Tongue (tissue), 2 donors: ENCODE data around the gene ARRDC5. TPM values are rescaled to one million over a fixed set of nuclear protein-coding genes. Genes with fewer than 3 reads are reported as not detected.
"Not testable (repeated sequence)": the region's sequence is repeated elsewhere in the genome, so short reads cannot be mapped to it uniquely, and the experiment has no call there.

Experiments used
- DNase-seq: peaks from one replicate; pipeline ENCODE4 v3.0.0-alpha.2; 2015
- total RNA-seq: library from RNA; depleted of rRNA; stranded (reverse); fragments of >200 nt; gene quantifications from one replicate; pipeline ENCODE4 v1.2.3, GENCODE V29; 2014

The ARRDC5 gene
- total RNA-seq, 1 donor from 2014 or later, result not detected

- peak; percentile 97 for DNase-seq
These were observed 7.3 kb upstream of the ARRDC5 start for GRCh38 chr19:4909897-4910593.

- peak; percentile 73 for DNase-seq
These were observed 6.6 kb upstream of the ARRDC5 start, which contains the start of gene UHRF1 for GRCh38 chr19:4909156-4909896. Gene UHRF1 (plus strand): TSS chr19:4909501. CDS start chr19:4910886, 1,385 bp downstream.

- DNase-seq, result no peak
These were observed 6.1 kb upstream of the ARRDC5 start for GRCh38 chr19:4908781-4909155.

DNA sequence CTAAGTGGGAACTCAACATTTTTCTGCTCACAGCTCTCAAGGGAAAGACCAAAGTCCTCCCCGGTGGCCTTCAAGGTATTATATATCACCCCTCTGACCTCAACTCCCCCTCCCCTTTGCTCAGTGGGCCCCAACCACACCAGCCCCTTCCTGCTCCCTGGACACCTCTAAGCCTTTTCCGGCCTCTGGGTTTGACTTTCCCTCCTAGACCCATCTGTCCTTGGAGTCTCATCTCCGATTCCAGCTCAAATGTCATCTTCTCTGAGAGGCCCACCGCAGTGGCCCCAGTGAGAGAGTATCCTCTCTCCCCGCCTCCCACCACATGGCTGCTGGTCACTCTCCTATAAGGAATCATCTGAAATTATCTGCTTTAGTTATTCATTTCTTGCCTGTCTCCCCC is 5.7 kb upstream of the ARRDC5 start:
- DNase-seq, result no peak

- DNase-seq, result no peak
These were observed 4.3 kb upstream of the ARRDC5 start for GRCh38 chr19:4906963-4907362.

- DNase-seq, result no peak
These were observed 1.8 kb upstream of the ARRDC5 start for GRCh38 chr19:4904481-4904880.

- not testable (repeated sequence) for DNase-seq
These were observed 1.8 kb downstream of the ARRDC5 start for GRCh38 chr19:4900879-4901278.

DNA sequence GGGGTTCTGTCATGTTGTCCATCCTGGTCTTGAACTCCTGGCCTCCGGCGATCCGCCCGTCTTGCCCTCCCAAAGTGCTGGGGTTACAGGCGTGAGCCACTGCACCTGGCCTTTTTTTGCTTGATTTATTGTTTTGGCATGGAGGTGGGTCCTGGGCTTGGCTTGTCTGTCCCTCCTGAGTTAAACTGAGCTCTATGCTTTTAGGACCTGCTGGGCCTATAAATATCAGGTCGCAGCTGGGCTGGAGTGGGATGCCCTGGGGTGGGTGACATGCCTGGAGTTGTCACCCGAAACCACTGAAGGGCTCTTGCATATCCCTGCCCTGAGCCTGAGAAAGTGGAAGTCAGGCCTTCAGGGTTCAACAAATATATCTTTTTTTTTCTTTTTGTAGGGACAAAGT is 5.5 kb downstream of the ARRDC5 start:
- DNase-seq, result peak; percentile 59

DNA sequence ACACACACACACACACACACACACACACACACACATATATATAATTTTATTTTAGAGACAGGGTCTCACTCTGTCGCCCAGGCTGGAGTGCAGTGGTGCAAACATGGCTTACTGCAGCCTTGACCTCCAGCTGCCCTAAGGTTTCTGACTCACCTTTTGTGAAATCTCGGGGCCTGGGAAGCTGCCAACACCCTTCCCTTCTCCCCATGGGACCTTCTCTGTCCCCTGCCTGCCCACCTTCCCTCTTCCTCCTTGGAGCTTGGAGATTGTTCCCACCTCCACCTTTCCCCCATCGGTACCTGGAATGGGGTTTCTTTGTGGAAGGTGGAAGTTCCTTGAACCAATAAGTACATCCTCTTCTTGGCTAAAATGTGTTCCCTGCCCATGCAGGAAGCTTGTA is 6.3 kb downstream of the ARRDC5 start:
- no peak for DNase-seq

DNA sequence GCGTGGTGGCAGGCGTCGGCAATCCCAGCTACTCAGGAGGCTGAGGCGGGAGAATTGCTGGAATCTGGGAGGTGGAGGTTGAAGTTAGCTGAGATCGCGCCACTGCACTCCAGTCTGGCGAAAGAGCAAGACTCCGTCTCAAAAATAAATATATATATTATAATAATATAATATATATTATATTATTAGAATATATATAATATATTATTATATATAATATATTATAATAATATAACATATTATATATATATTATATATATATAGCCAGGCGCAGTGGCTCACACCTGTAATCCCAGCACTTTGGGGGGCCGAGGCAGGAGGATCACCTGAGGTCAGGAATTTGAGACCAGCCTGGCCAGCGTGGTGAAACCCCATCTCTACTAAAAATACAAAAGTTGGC is 9.7 kb downstream of the ARRDC5 start:
- not testable (repeated sequence) for DNase-seq

- no peak for DNase-seq
These were observed 11.6 kb downstream of the ARRDC5 start for GRCh38 chr19:4891066-4891465.

DNA sequence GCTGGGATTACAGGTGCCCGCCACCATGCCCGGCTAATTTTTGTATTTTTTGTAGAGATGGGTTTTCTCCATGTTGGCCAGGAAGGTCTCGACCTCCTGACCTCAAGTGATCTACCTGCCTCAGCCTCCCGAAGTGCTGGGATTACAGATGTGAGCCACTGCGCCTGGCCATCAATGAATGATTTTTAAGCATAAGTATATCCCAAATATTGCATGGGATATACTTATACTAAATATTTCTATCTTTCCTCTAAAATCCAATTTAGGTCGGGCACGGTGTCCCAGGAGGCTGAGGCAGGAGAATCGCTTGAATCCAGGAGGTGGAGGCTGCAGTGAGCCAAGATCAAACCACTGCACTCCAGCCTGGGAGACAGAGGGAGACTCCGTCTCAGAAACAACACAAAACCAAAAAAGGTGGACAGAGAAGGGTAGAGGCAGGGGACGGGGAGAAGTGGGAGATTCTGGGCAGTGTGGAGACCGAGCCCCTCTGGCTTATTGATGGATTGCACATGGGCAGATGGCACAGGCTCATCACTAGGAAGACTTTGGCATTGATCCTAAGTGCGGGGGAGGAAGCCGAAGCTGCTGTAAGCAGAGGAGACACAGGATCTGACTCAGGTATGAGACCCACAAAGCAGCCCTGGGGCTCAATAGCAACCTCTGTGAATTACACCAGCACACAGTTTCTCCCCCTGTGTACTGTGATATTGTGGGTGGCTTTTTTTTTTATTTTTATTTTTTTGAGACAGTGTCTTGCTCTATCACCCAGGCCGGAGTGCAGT is 13.5 kb downstream of the ARRDC5 start:
- DNase-seq, result no peak

DNA sequence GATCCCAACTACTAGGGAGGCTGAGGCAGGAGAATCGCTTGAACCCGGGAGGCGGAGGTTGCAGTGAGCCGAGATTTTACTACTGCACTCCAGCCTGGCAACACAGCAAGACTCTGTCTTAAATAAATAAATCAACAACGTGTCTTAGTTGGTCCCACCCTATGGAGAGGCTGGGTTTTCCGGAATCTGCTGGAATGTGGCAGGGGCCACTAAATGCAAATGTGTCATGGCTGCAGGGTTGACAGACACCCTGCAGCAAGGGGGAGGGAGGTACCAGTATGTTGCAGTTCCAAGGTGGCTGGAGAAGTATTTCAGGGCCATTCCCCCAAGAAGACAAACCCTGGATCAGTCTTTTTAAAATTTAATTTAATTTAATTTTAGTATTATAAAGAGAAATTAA is 14.9 kb downstream of the ARRDC5 start:
- DNase-seq, result not testable (repeated sequence)

DNA sequence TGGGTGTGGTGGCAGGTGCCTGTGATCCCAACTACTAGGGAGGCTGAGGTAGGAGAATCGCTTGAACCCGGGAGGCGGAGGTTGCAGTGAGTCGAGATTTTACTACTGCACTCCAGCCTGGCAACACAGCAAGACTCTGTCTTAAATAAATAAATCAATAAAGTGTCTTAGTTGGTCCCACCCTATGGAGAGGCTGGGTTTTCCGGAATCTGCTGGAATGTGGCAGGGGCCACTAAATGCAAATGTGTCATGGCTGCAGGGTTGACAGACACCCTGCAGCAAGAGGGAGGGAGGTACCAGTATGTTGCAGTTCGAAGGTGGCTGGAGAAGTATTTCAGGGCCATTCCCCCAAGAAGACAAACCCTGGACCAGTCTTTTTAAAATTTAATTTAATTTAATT is 17.7 kb downstream of the ARRDC5 start:
- not testable (repeated sequence) for DNase-seq

- DNase-seq, result not testable (repeated sequence)
These were observed 19.8 kb downstream of the ARRDC5 start for GRCh38 chr19:4882874-4883273.

DNA sequence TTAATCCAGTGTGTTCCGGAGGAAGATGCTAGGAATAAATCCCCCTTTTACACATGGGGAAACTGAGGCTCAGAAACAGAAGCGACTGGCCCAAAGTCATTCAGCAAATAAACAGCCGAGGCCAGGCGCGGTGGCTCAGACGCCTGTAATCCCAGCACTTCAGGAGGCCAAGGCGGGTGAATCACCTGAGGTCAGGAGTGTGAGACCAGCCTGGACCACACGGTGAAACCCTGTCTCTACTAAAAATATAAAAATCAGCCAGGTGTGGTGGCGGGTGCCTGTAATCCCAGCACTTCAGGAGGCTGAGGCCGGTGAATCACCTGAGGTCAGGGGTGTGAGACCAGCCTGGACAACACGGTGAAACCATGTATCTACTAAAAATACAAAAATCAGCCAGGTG is 23.7 kb downstream of the ARRDC5 start:
- no peak for DNase-seq

GRCh38 chr19:4878491-4878968 is 24.2 kb downstream of the ARRDC5 start:
- DNase-seq, result peak; percentile 81

DNA sequence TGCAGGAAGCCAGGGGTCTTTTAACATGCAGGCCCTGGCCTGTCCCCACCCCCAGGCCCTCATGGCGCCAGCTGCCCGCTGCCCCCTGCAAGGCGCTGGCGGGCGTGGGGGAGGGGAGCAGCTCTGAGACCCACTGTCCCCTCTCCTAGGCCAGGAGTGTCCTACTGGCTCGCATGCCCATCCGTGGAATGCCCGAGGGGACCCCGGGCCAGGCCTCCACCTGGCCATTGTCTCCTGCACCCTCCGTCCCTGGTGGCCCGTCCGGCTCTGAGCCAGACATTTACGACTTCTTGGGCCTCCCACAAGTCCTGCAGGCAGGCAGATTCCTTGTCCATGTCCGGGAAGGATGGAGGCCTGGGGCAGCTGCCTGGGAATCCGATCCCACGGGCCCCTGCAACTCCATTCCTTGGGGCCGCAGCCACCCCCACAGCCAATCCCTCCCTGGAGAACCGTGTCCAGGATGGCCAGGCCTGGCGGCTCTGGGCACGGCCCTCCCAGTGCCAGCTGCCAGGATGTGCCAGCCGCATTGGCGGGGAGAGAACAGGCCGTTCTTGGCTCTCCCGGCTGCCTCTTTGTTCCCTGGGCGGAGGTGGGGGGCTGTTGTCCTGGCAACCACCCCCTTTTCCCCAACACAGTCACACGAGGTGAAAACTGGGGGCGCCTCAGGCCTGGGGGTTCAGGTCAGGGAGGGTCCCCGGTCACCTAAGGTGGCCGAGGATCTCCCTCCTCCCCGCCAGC is 24.8 kb downstream of the ARRDC5 start:
- DNase-seq, result peak; percentile 87

DNA sequence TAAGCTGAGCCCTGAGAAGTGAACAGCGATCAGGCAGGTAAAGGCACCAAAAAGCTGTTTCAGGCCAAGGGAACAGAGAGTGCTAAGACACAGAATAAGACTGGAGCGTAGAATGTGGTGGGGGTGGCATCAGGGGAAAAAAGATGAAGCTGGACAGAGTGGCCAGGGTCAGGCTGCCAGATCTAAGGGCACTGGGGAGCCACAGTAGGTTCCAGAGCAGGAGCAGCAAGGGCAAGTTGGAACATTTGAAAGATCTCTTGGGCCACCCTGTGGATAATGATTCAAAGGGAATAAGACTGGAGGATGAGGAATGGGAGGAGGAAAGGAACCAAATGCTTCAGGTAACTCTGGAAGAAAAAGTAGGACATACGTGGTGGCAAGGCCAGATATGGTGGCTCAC is 28.8 kb downstream of the ARRDC5 start:
- no peak for DNase-seq

GRCh38 chr19:4871711-4872110 is 31.0 kb downstream of the ARRDC5 start:
- DNase-seq, result no peak

- DNase-seq, result no peak
These were observed 32.5 kb downstream of the ARRDC5 start for GRCh38 chr19:4870025-4870700.
